ENCODE data around the gene USP4. TPM values are rescaled to one million over a fixed set of nuclear protein-coding genes. Genes with fewer than 3 reads are reported as not detected.

USP4 gene
- total RNA-seq: 84.2 and 87.9 TPM in 2 replicates

DNA sequence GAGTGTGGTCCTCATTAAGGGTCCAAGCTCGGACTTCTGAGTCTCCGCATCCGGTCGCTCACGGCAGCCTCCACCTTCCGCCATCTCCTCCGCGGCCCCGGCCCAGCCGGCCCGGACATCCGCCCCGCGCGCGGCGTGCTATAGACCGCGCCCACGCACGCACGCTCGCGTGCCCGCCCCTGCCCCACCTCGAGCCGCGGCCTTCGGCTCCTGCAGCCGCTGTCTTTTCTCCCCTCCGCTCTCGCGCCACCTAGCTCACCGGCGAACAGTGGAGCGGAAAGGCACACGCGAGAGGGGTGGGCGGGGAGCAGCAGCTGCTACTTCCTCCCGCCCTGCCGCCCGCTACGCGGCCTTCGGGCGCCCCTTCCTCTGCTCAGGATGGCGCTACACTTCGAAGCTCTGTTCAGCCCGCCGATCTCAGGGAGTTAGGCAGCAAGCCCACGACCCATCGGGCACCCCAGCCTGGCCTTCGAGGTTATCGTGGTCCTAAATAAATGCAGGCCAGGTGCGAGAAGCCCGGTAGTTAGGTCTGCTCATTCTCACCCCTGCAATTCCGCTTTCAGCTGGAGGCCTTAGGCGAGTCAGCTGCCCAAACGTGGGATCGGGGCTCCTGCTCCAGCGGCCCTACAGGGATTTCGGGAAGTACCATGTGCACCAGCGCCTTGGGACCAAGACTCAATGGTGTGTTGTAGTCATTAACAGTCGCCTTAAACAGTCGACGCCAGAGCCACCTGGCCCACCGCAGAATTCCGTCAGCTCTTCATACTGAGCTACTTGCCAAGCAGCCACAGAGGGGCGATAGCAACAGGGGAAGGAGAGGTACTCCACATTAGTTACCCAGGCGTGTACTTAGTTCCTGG lies at the start of gene USP4:
TSS of gene USP4 (minus strand) at position 113 of the 860 bp plus-strand sequence. CDS start at position 84, 29 bp downstream.
- intact Hi-C loops (cut with micrococcal nuclease): loop anchor here (1.0 to 10.0 kb wide), 10 partner anchors 18 to 332 kb away; partner anchors contain the start of genes APEH, C3orf62, DAG1 and GPX1

- intact Hi-C loops (cut with micrococcal nuclease): no loop called here
Measured at GRCh38 chr3:49389297-49389696, 49.4 kb upstream of the USP4 start.

DNA sequence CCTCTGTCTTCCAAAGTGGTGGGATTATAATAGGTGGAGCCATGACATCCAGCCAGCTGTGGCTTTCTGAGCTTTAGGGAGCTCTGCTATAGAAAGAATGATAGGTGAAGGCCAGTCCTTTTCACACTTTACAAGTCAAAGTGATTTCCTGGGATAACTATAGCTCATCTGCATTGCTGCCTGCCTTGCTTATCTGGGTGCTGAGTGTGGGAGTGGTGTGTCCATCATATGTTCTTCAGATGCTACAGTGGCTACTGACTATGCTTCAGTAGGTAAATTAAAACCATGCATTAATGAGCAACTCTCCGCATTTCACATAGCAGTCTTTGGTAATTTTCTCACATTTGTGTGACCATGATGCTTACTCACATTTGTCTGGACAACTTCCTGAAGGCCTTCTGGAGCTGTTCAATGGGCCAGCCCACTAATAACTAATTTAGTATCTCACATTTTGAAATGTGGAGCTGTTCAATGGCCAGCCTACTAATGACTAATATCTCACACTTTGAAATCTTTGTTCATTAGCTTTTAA lies 48.5 kb upstream of the USP4 start:
- intact Hi-C loops (cut with micrococcal nuclease): no loop called here

DNA sequence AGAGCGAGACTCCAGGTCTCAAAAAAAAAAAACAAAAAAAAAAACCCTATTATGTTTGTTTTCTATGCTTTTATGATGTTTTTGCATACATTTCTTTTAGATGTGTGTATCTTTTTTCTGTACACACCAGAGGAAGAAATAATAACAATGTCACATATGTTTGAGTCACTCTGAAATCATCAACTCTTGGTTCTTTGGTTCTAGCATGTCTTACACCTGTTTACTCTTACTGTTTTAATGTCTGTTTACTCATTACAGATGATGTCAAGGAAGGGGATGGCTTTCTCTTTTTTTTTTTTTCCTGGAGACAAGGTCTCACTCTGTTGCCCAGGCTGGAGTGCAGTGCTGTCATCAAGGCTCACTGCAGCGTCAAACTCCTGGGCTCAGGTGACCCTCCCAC lies 47.9 kb upstream of the USP4 start:
- intact Hi-C loops (cut with micrococcal nuclease): no loop called here

DNA sequence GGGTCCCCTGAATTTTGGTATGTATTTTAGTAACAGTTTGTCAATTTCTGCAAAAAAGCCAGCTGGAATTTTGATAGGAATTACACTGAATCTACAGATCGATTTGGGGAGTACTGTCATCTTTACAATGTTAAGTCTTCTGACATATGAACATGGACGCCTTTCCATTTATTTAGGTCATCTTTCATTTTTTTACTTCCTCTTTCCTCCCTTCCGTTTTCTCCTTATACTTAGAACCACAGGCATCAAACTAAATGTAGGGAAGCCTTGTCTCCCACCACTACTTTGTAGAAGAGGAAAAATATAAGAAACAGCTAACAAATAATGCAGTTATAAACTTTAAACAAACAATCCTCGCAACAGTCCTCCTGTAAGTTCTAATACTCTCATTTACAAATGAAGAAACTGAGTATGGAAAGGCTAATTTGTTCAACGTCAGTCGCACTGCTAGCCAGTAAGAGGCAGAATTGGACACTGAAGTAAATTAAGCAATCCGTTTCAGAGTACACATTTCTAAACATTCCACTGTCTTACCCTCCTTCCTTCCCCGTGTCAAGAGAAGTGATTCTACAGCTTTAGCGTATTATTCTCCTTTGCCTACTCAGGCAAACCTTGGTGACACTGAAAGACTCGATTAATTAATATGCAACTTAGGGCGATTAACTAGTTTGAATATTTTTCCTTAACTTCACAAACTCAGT lies 46.4 kb upstream of the USP4 start:
- intact Hi-C loops (cut with micrococcal nuclease): no loop called here

DNA sequence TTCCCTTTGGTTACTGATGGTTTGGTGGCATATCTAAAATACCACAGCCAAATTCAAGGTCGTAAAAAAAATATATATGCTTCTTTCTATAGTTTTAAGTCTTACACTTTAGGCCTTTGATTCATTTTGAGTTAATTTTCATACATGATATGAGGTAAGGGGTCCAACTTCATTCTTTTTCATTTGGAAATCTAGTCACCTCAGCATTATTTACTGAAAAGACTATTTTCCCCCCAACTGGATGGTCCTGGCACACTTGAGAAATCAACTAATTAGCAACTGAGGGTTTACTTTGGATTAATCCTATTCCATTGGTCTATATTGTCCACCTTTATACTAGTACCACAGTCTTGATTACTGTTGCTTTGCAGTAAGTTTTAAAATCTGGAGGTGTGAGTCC lies 45.8 kb upstream of the USP4 start:
- intact Hi-C loops (cut with micrococcal nuclease): no loop called here

- intact Hi-C loops (cut with micrococcal nuclease): no loop called here
Measured at GRCh38 chr3:49383387-49383786, 43.5 kb upstream of the USP4 start.

DNA sequence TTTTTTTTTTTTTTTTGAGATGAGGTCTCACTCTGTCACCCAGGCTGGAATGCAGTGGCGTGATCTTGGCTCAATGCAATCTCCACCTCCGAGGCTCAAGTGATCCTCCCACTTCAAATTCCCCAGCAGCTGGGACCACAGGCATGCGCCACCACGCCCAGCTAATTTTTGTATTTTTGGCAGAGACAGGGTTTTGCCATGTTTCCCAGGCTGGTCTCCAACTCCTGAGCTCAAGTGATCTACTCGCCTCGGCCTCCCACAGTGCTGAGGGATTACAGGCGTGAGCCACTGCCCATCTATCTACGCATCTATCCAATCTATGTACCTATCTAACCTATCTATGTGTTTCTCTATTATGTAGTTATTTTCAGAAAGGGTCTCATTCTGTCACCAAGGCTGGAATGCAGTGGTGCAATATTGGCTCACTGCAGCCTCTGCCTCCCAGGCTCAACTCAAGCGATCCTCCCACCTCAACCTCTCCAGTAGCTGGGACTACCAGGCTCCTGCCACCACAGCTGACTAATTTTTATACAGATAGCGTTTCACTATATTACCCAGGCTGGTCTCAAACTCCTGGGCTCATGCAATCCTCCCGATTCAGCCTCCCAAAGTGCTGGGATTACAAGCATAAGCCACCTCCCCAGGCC lies 38.5 kb upstream of the USP4 start:
- intact Hi-C loops (cut with micrococcal nuclease): no loop called here

- intact Hi-C loops (cut with micrococcal nuclease): no loop called here
Measured at GRCh38 chr3:49377483-49377882, 37.6 kb upstream of the USP4 start.

GRCh38 chr3:49371946-49372345 lies 32.1 kb upstream of the USP4 start:
- intact Hi-C loops (cut with micrococcal nuclease): no loop called here

GRCh38 chr3:49370585-49371290 lies 30.9 kb upstream of the USP4 start:
- intact Hi-C loops (cut with micrococcal nuclease): no loop called here

- intact Hi-C loops (cut with micrococcal nuclease): no loop called here
Measured at GRCh38 chr3:49362561-49362960, 22.7 kb upstream of the USP4 start.

GRCh38 chr3:49359623-49360022 lies 19.8 kb upstream of the USP4 start:
- intact Hi-C loops (cut with micrococcal nuclease): loop anchor here (2.0 to 5.0 kb wide), 2 partner anchors 89 to 1272 kb away; no protein-coding TSS in a partner anchor

- intact Hi-C loops (cut with micrococcal nuclease): loop anchor here (1.0 to 5.0 kb wide), 4 partner anchors 19 to 1272 kb away; partner anchors contain the start of genes TCTA and USP4
Measured at GRCh38 chr3:49358884-49359225, 19.0 kb upstream of the USP4 start.

- intact Hi-C loops (cut with micrococcal nuclease): loop anchor here (1.0 to 5.0 kb wide), 4 partner anchors 18 to 1271 kb away; partner anchors contain the start of genes TCTA and USP4
Measured at GRCh38 chr3:49358217-49358883, 18.5 kb upstream of the USP4 start, which contains the start of gene GPX1. TSS of gene GPX1 (minus strand) at chr3:49358353. CDS start at chr3:49358278, 75 bp downstream.

- intact Hi-C loops (cut with micrococcal nuclease): loop anchor here (1.0 to 5.0 kb wide), 4 partner anchors 17 to 1270 kb away; partner anchors contain the start of genes TCTA and USP4
Measured at GRCh38 chr3:49357443-49358216, 17.8 kb upstream of the USP4 start.

DNA sequence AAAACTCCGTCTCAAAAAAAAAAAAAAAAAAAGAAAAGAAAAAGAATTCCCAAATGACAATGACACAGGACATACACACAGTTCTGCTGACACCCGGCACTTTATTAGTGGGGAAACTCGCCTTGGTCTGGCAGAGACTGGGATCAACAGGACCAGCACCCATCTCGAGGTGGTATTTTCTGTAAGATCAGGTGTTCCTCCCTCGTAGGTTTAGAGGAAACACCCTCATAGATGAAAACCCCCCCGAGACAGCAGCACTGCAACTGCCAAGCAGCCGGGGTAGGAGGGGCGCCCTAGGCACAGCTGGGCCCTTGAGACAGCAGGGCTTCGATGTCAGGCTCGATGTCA lies 17.2 kb upstream of the USP4 start:
- intact Hi-C loops (cut with micrococcal nuclease): loop anchor here (5.0 kb wide), 1 partner anchor 1270 kb away; no protein-coding TSS in a partner anchor

DNA sequence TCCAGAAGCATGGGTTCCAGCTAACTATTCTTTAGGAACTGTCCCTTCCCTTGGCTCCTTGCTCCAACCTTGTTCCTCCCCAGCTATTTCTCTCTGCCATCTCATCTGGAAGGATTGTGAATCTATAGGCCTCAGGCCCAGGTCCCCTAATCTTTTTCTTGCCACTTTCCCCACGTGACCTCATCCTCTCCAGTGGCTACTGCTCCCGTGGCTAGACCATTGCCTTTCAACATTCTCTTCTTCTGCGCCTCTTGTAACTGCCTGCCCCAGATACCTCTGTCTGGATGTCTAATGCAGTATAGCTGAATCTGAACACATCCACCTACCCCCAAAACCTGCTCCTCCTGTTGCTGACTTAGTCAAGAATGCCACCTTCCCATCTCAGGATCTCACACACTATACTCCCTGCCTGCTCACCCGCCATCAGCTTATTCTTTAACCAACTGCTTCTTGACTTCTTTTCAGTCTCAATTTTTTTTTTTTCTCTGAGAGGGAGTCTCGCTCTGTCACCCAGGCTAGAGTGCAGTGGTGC lies 13.1 kb upstream of the USP4 start:
- intact Hi-C loops (cut with micrococcal nuclease): no loop called here

- intact Hi-C loops (cut with micrococcal nuclease): no loop called here
Measured at GRCh38 chr3:49352281-49352680, 12.4 kb upstream of the USP4 start.
